Nephron (organoid): ENCODE results near the gene FES.
"Not testable (repeated sequence)": the region's sequence is repeated elsewhere in the genome, so short reads cannot be mapped to it uniquely, and the experiment has no call there.

Experiments
- H3K27ac Mint-ChIP-seq, 3 experiments: 2 replicates each; pipeline ENCODE4 v1.8.0; 2020; ENCODE audit warnings: mixed read lengths in 3 of 3, mild to moderate bottlenecking in 2 of 3, moderate library complexity in 1 of 3
- H3K27me3 Mint-ChIP-seq: 2 replicates; pipeline ENCODE4 v1.8.0; 2021; ENCODE audit warnings: low read depth, mild to moderate bottlenecking, moderate library complexity, mixed read lengths
- H3K36me3 Mint-ChIP-seq: 2 replicates; pipeline ENCODE4 v1.8.0; 2020; ENCODE audit warnings: low read depth, mixed read lengths
- H3K4me1 Mint-ChIP-seq: 2 replicates; pipeline ENCODE4 v1.8.0; 2020; ENCODE audit warnings: mixed read lengths
- H3K4me3 Mint-ChIP-seq, 3 experiments: 2 replicates each; pipeline ENCODE4 v1.8.0; 2020; ENCODE audit warnings: mild to moderate bottlenecking in 3 of 3, mixed read lengths in 3 of 3, moderate library complexity in 2 of 3
- H3K9me3 Mint-ChIP-seq: 2 replicates; pipeline ENCODE4 v1.8.0; 2020; ENCODE audit warnings: mixed read lengths
- TF ChIP-seq, protein P1 (sequence below), 3 experiments: fragments of 200-600 bp; sonication (generic); IDR thresholded peaks; one replicate each; pipeline ENCODE4 v1.5.0; 2021; ENCODE audit warnings: antibody characterized with exemption in 3 of 3; ENCODE audit not compliant: unreplicated experiment in 3 of 3

The FES gene

DNA sequence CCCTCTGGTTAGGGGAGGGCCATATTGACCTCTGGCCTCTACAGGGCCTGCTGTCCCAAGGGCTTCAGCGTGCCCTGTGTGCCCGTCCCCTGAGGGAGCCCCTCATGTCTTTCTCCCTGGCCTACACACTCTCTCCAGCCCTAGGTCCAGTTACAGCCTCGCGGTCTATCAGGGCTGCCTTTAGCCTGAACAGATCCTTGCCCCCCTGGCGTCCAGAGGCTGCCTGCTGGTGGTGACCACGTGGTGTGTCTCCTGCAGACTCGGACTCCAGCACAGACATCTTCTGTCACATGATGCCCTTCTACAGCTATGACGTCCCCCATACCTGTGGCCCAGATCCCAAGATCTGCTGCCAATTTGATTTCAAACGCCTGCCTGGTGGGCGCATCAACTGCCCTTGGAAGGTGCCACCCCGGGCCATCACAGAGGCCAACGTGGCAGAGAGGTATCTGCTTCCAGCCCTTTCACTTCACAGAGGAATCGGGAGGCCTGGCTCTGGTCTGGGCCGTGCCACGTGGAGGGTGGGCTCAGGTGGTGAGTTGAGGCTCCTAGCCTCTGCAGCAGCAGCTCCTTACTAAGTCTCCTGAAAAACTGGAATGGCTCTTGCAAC is 22.9 kb downstream of the FES start:
- Mint-ChIP-seq H3K27me3 (no peaks in the 10 kb centered on the region), H3K36me3 (peaks cover 32% of the 10 kb centered on the region), H3K4me1 (peaks cover 1% of the 10 kb centered on the region), H3K9me3 (no peaks in the 10 kb centered on the region), H3K27ac (no peak overlapping the region), H3K4me3 (no peak overlapping the region)
- TF ChIP-seq, protein P1, sequence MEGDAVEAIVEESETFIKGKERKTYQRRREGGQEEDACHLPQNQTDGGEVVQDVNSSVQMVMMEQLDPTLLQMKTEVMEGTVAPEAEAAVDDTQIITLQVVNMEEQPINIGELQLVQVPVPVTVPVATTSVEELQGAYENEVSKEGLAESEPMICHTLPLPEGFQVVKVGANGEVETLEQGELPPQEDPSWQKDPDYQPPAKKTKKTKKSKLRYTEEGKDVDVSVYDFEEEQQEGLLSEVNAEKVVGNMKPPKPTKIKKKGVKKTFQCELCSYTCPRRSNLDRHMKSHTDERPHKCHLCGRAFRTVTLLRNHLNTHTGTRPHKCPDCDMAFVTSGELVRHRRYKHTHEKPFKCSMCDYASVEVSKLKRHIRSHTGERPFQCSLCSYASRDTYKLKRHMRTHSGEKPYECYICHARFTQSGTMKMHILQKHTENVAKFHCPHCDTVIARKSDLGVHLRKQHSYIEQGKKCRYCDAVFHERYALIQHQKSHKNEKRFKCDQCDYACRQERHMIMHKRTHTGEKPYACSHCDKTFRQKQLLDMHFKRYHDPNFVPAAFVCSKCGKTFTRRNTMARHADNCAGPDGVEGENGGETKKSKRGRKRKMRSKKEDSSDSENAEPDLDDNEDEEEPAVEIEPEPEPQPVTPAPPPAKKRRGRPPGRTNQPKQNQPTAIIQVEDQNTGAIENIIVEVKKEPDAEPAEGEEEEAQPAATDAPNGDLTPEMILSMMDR (IDR thresholded peaks at IDR 0.05; ENCODE audit: unreplicated experiment in 3 of 3), result no peak

DNA sequence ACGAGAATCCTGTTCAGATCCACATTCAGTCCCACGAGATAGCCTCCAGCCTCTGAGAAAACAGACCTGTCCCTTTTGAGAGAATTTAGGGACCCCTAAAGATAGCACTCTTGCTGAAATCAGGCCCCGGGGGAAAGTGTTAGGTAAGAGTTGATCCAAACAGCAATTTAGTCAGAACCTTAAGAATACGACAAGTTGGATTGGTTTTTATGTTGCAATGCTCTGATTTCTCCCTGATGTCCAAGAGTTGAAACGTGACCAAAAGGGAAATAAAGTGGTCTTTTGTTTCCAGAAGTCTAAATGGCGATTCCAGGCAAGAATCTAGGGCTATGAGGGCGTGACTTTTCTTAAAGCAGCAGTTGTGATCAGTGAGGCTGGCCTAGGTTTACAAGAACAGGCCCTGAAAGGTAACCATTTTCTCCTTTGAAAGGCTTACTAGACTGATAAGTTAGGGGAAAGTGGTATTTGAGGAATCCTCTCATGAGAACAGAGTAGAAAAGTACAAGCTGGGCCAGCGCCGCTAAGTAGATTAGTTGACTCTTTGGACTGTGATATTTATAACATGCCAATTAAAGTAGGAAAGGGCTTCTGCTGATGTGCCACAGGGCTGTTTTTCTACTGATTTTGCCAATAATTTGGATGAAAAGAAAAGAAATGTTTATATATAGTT is 23.7 kb downstream of the FES start:
- H3K9me3 Mint-ChIP-seq, result no peaks in the 10 kb centered on the region
- TF ChIP-seq, protein P1 (IDR thresholded peaks at IDR 0.05; ENCODE audit: unreplicated experiment in 3 of 3), result no peak

DNA sequence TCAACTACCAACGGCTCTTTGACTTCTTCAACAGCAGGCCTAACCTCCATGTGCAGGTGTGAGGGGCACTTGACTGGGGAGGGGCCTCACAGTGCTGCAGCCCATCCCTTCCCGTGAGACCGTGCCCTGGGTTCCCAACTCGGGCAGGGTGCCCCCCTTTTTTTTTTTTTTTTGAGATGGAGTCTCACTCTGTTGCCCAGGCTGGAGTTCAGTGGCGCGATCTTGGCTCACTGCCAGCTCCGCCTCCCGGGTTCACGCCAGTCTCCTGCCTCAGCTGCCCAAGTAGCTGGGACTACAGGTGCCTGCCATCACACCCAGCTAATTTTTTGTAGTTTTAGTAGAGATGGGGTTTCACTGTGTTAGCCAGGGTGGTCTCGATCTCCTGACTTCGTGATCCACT is 25.1 kb downstream of the FES start:
- not testable (repeated sequence) for H3K27me3 Mint-ChIP-seq, H3K9me3 Mint-ChIP-seq, H3K4me3 Mint-ChIP-seq, H3K27ac Mint-ChIP-seq, H3K4me1 Mint-ChIP-seq
- peaks cover 38% of the 10 kb centered on the region for H3K36me3 Mint-ChIP-seq

More for the DNA sequence above, 23.7 kb downstream of the FES start:
- no peaks in the 10 kb centered on the region for H3K27me3 Mint-ChIP-seq
- H3K27ac Mint-ChIP-seq, result no peak overlapping the region
- peaks cover 34% of the 10 kb centered on the region for H3K36me3 Mint-ChIP-seq
- H3K4me3 Mint-ChIP-seq, result no peak overlapping the region
- no peaks in the 10 kb centered on the region for H3K4me1 Mint-ChIP-seq

DNA sequence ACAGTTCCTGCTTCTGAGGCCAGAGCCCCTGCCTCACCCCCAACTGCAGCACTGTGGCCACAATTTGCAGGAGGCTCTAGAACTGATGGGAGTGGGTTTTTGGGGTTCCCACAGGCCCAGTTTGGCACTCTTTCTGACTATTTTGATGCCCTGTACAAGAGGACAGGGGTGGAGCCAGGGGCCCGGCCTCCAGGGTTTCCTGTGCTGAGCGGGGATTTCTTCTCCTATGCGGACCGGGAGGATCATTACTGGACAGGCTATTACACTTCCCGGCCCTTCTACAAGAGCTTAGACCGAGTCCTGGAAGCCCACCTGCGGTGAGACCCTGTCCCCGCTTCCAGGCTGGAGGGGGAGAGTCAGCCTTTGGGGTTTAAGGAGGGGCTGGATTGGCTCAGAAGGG is 25.7 kb downstream of the FES start:
- H3K27me3 Mint-ChIP-seq, result no peaks in the 10 kb centered on the region
- H3K9me3 Mint-ChIP-seq, result no peaks in the 10 kb centered on the region
- TF ChIP-seq, protein P1 (IDR thresholded peaks at IDR 0.05; ENCODE audit: unreplicated experiment in 3 of 3), result no peak
- H3K4me1 Mint-ChIP-seq, result peaks cover 2% of the 10 kb centered on the region
- peaks cover 38% of the 10 kb centered on the region for H3K36me3 Mint-ChIP-seq
- H3K27ac Mint-ChIP-seq, result no peak overlapping the region
- no peak overlapping the region for H3K4me3 Mint-ChIP-seq

DNA sequence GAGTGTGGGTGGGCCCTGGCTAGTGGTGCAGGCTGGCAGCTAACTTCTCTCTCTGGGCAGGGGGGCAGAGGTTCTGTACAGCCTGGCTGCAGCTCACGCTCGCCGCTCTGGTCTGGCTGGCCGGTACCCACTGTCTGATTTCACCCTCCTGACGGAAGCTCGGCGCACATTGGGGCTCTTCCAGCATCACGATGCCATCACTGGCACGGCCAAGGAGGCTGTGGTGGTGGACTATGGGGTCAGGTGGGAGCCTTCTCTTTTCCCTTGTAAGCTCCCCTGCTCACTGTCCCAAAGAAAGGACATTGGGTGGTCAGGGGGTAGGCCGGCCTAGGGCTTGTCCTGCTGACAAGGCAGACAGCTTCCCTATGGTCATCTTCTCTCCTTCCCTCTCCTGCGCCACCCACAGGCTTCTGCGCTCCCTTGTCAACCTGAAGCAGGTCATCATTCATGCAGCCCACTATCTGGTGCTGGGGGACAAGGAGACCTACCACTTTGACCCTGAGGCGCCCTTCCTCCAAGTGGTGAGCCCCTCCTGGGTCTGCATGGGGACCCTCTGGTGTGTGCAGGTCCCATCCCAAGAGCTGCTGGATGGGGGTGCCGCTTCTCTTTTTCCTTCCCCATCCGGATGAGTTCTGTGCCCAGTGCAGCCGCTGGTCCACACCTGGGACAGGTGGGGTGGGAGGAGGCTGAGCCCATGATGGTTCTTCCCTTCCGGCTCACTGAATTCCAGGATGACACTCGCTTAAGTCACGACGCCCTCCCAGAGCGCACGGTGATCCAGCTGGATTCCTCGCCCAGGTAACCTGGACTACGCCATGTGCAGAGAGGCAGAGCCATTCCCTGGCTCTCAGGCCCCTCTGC is 26.4 kb downstream of the FES start:
- H3K27me3 Mint-ChIP-seq, result no peaks in the 10 kb centered on the region
- peaks cover 37% of the 10 kb centered on the region for H3K36me3 Mint-ChIP-seq
- TF ChIP-seq, protein P1 (IDR thresholded peaks at IDR 0.05; ENCODE audit: unreplicated experiment in 3 of 3), result no peak
- no peaks in the 10 kb centered on the region for H3K9me3 Mint-ChIP-seq
- H3K27ac Mint-ChIP-seq, result no peak overlapping the region
- peaks cover 9% of the 10 kb centered on the region for H3K4me1 Mint-ChIP-seq
- H3K4me3 Mint-ChIP-seq, result no peak overlapping the region

DNA sequence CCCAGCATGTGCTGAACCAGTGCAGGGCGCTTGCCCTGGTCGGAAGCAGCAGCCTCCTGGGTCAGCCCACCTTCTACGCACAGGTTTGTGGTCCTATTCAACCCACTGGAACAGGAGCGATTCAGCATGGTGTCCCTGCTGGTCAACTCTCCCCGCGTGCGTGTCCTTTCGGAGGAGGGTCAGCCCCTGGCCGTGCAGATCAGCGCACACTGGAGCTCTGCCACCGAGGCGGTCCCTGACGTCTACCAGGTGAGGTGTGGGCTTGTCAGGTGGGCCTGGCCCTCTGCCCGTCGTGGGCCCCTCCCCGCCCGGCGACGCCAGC is 27.0 kb downstream of the FES start:
- Mint-ChIP-seq H3K4me3 (no peak overlapping the region), H3K27ac (no peak overlapping the region), H3K36me3 (peaks cover 32% of the 10 kb centered on the region), H3K27me3 (no peaks in the 10 kb centered on the region), H3K4me1 (peaks cover 12% of the 10 kb centered on the region), H3K9me3 (no peaks in the 10 kb centered on the region)
- TF ChIP-seq, protein P1 (IDR thresholded peaks at IDR 0.05; ENCODE audit: unreplicated experiment in 3 of 3), result no peak
